Activated CD4-positive, alpha-beta T cell treated with anti-CD3 and anti-CD28 coated beads, Interleukin-2, amount 10 ng/mL, durations not matched to agents 7 days and 5 days (primary cell): Measurements from ENCODE around the gene PGA5. TPM values are rescaled to one million over a fixed set of nuclear protein-coding genes. Genes with fewer than 3 reads are reported as not detected.

Experiments
- CTCF ChIA-PET: fragments of 350-600 bp; sonication (Branson Sonifier 250); formaldehyde crosslinking; loops from one replicate; lab custom pipeline; 2021; ENCODE audit warnings: antibody characterized with exemption; lab: Charles Lee
- POLR2A ChIA-PET: fragments of 350-600 bp; sonication (Branson Sonifier 250); formaldehyde crosslinking; loops from one replicate; lab custom pipeline; 2021; ENCODE audit warnings: antibody characterized with exemption; lab: Charles Lee
- DNase-seq: peaks from one replicate; pipeline ENCODE4 v3.0.0-alpha.2; 2020
- H3K27ac Mint-ChIP-seq: one replicate; pipeline ENCODE4 v1.8.0; 2021; ENCODE audit warnings: mild to moderate bottlenecking, moderate library complexity, mixed read lengths
- H3K27me3 Mint-ChIP-seq: one replicate; pipeline ENCODE4 v1.8.0; 2021; ENCODE audit warnings: mixed read lengths
- H3K36me3 Mint-ChIP-seq: one replicate; pipeline ENCODE4 v1.8.0; 2021; ENCODE audit warnings: low read depth, mixed read lengths
- H3K4me1 Mint-ChIP-seq: one replicate; pipeline ENCODE4 v1.8.0; 2021; ENCODE audit warnings: mixed read lengths
- H3K4me3 Mint-ChIP-seq: one replicate; pipeline ENCODE4 v1.8.0; 2021; ENCODE audit warnings: mild to moderate bottlenecking, moderate library complexity, mixed read lengths
- H3K9me3 Mint-ChIP-seq: one replicate; pipeline ENCODE4 v1.8.0; 2021; ENCODE audit warnings: mixed read lengths
- total RNA-seq, 2 experiments: library from RNA; stranded (reverse); gene quantifications; one replicate each; pipeline ENCODE4 v1.2.3, GENCODE V29; 2021

The PGA5 gene
- total RNA-seq, 2 experiments from 2014 or later: not detected

DNA sequence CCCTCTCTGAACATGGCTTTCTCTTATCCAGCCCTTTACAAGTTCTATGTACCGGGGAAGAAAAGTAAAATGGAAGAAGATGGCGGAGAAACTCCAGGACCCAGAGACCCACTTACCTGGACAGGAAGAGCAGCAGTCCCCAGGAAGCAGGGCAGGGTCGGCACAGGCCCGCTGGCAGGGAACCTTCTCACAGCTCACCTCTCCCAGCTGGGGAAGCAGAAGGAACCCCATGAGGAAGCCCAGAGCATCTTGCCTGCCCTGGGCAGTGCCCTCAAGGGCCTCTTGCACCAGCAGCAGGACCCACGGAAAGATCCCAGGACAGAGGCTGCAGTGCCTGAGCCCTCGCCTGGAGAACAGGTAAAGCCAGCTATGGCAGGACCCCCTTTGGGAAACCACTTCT, 23.4 kb downstream of the PGA5 start:
- no peaks in the 10 kb centered on the region for H3K4me1 Mint-ChIP-seq
- no peak overlapping the region for H3K4me3 Mint-ChIP-seq
- DNase-seq: no peak
- ChIA-PET CTCF (interaction anchor here (1.3 to 1.5 kb wide), 2 partner anchors 10 to 82 kb away, joined by 3 to 4 read pairs; no protein-coding TSS in a partner anchor), POLR2A (interaction anchor here (0.6 kb wide), 1 partner anchor 10 kb away, joined by 5 read pairs; no protein-coding TSS in a partner anchor)
- no peaks in the 10 kb centered on the region for H3K36me3 Mint-ChIP-seq
- no peak overlapping the region for H3K27ac Mint-ChIP-seq
- no peaks in the 10 kb centered on the region for H3K9me3 Mint-ChIP-seq
- H3K27me3 Mint-ChIP-seq: no peaks in the 10 kb centered on the region

- CTCF ChIA-PET: interaction anchor here (1.3 to 1.5 kb wide), 2 partner anchors 10 to 81 kb away, joined by 3 to 4 read pairs; no protein-coding TSS in a partner anchor
- H3K4me3 Mint-ChIP-seq: no peak overlapping the region
Observed at GRCh38 chr11:61264795-61265194, 23.8 kb downstream of the PGA5 start.

DNA sequence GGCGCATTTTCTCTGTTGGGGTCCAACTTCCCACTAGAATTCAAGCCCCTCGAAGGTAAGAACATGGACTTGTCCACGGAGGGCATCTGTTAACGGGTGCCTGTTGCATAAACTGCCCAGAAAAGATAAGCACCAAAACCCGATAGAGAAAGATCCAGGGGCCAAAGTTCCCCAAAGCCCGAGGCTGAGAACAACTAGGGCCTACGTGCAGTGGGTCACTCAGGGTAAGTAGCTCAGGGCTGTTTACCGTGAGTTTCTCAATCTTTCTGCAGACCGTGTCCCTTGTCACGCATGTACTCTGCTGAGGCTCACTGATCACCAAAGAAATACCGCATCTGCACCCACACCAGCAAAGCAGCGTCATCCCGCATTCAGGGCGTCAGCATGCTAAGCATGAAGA, 24.4 kb downstream of the PGA5 start:
- peaks cover 3% of the 10 kb centered on the region for H3K4me1 Mint-ChIP-seq
- no peaks in the 10 kb centered on the region for H3K9me3 Mint-ChIP-seq
- no peaks in the 10 kb centered on the region for H3K27me3 Mint-ChIP-seq
- no peak overlapping the region for H3K27ac Mint-ChIP-seq
- DNase-seq: no peak
- H3K36me3 Mint-ChIP-seq: no peaks in the 10 kb centered on the region
- no peak overlapping the region for H3K4me3 Mint-ChIP-seq
- CTCF ChIA-PET: interaction anchor here (1.3 to 1.5 kb wide), 2 partner anchors 11 to 81 kb away, joined by 3 to 4 read pairs; no protein-coding TSS in a partner anchor
- POLR2A ChIA-PET: no interaction called here

More at GRCh38 chr11:61264795-61265194, 23.8 kb downstream of the PGA5 start:
- no peaks in the 10 kb centered on the region for H3K36me3 Mint-ChIP-seq
- no peaks in the 10 kb centered on the region for H3K27me3 Mint-ChIP-seq
- no peaks in the 10 kb centered on the region for H3K9me3 Mint-ChIP-seq
- DNase-seq: no peak
- no peaks in the 10 kb centered on the region for H3K4me1 Mint-ChIP-seq
- POLR2A ChIA-PET: interaction anchor here (0.6 kb wide), 1 partner anchor 10 kb away, joined by 5 read pairs; no protein-coding TSS in a partner anchor
- no peak overlapping the region for H3K27ac Mint-ChIP-seq

- no peak for DNase-seq
- no peaks in the 10 kb centered on the region for H3K27me3 Mint-ChIP-seq
- no peaks in the 10 kb centered on the region for H3K36me3 Mint-ChIP-seq
- CTCF ChIA-PET: interaction anchor here (0.6 kb wide), 1 partner anchor 13 kb away, joined by 3 read pairs; no protein-coding TSS in a partner anchor
- POLR2A ChIA-PET: no interaction called here
- H3K9me3 Mint-ChIP-seq: no peaks in the 10 kb centered on the region
- no peak overlapping the region for H3K4me3 Mint-ChIP-seq
- no peak overlapping the region for H3K27ac Mint-ChIP-seq
- H3K4me1 Mint-ChIP-seq: peaks cover 7% of the 10 kb centered on the region
Observed at GRCh38 chr11:61266602-61267001, 25.6 kb downstream of the PGA5 start.

DNA sequence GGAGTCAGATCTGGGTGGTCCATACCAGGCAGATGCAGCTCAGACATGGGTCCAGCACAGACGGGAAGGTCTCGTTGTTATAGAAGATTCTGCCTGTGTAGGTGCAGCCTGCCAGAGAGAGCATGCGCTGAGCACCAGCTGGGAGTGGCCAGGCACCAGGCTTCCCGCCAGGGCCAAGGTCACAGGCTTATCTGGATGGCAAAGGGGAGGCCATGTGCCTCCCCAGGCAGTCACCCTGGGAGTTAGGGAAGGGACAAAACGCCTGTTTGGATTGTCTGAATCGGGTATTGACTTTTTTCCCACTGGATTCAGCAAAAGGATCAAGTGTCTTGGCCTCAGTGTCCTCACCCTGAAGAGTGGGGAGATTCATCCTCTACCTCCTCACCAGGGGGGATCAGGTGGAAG, 26.5 kb downstream of the PGA5 start:
- Mint-ChIP-seq H3K27ac (no peak overlapping the region), H3K4me1 (peaks cover 7% of the 10 kb centered on the region), H3K36me3 (no peaks in the 10 kb centered on the region), H3K27me3 (no peaks in the 10 kb centered on the region), H3K4me3 (no peak overlapping the region), H3K9me3 (no peaks in the 10 kb centered on the region)
- CTCF ChIA-PET: no interaction called here
- DNase-seq: no peak
- POLR2A ChIA-PET: no interaction called here

DNA sequence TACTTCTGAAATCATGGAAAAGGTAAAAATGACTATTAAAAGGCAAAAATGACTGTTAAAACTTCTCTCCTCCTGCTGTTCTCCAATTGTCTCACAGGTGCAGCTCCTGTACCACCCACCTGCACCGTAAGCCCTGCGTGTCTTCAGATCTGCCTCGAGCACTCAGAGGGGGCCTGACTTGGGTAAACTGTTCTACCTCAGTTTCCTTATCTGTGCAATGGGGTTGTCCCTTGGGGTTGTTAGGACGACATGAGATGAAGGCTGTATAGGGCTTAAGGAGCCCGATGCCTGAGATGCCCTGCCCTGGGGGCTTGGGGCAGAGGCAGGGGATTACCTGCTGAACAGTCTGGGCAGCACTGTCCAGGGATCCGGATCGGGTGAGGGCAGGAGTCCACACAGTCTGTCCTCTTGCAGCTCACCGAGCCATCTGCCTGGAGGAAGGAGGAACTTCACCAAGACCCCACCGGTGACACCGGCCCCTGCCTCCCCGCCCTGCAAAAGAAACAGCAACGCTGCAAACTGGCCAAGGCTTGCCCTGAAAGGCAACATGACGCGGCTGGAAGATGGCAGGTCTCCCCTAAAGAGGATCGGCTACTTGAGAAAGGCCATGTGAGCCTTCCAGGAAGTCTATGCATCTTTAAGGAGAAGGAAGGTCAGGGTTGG, 27.7 kb downstream of the PGA5 start:
- POLR2A ChIA-PET: interaction anchor here (0.6 kb wide), 1 partner anchor 462 kb away, joined by 4 read pairs; no protein-coding TSS in a partner anchor
- Mint-ChIP-seq H3K9me3 (no peaks in the 10 kb centered on the region), H3K27ac (no peak overlapping the region), H3K36me3 (no peaks in the 10 kb centered on the region), H3K27me3 (no peaks in the 10 kb centered on the region), H3K4me3 (no peak overlapping the region), H3K4me1 (peaks cover 7% of the 10 kb centered on the region)
- CTCF ChIA-PET: interaction anchor here (0.5 to 0.7 kb wide), 2 partner anchors 15 to 17 kb away, joined by 3 to 4 read pairs; no protein-coding TSS in a partner anchor
- DNase-seq: no peak

DNA sequence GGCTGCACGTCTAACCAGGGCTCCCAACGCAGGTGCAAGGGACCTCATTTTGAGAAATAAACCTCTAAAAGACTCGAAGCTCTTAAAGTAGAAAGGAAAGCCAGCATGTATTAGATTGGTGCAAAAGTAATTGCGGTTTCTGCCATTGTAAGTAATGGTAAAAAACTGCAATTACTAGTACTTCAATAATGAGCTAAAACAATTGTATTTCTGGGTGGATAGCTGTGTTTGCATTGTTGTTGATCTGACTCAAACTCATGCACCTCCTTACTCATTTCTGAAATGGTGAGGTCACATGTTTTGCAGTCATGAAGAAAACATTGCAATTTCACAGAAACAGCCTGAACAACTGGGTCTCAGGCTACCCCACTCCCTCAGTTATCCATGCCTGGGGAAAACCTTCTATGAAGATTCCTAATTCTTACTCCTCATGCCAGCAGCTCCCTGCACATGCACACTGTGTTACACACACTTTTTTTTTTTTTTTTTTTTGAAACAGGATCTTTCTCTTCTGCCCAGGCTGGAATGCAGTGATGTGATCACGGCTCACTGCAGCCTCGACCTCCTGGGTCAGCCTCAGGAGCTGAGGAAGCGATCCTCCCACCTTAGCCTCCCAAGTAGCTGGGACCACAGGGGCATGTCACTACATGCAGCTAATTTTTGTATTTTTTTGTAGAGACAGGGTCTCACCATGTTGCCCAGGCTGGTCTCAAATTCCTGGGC, 29.5 kb downstream of the PGA5 start:
- ChIA-PET CTCF (interaction anchor here (0.6 to 1.6 kb wide), 9 partner anchors 10 to 440 kb away, joined by 3 to 5 read pairs (median 3); partner anchors contain the start of genes DDB1, TKFC and VWCE), POLR2A (no interaction called here)
- no peak for DNase-seq
- Mint-ChIP-seq H3K27me3 (no peaks in the 10 kb centered on the region), H3K36me3 (no peaks in the 10 kb centered on the region), H3K4me1 (peaks cover 7% of the 10 kb centered on the region), H3K27ac (peak overlapping the region; percentile 59), H3K9me3 (no peaks in the 10 kb centered on the region), H3K4me3 (no peak overlapping the region)

- no peaks in the 10 kb centered on the region for H3K27me3 Mint-ChIP-seq
- H3K27ac Mint-ChIP-seq: no peak overlapping the region
- DNase-seq: no peak
- H3K9me3 Mint-ChIP-seq: no peaks in the 10 kb centered on the region
- ChIA-PET POLR2A (no interaction called here), CTCF (no interaction called here)
- H3K4me3 Mint-ChIP-seq: no peak overlapping the region
- no peaks in the 10 kb centered on the region for H3K36me3 Mint-ChIP-seq
- peaks cover 7% of the 10 kb centered on the region for H3K4me1 Mint-ChIP-seq
Observed at GRCh38 chr11:61272731-61273130, 31.8 kb downstream of the PGA5 start.

GRCh38 chr11:61273178-61274078, 32.5 kb downstream of the PGA5 start:
- Mint-ChIP-seq H3K4me3 (no peak overlapping the region), H3K27ac (no peak overlapping the region), H3K9me3 (no peaks in the 10 kb centered on the region), H3K36me3 (no peaks in the 10 kb centered on the region), H3K27me3 (no peaks in the 10 kb centered on the region), H3K4me1 (peaks cover 7% of the 10 kb centered on the region)
- DNase-seq: no peak
- CTCF ChIA-PET: interaction anchor here (0.6 to 1.3 kb wide), 2 partner anchors 54 to 162 kb away, joined by 3 read pairs; no protein-coding TSS in a partner anchor
- POLR2A ChIA-PET: no interaction called here

GRCh38 chr11:61274084-61274483, 33.1 kb downstream of the PGA5 start:
- H3K27me3 Mint-ChIP-seq: no peaks in the 10 kb centered on the region
- no peaks in the 10 kb centered on the region for H3K9me3 Mint-ChIP-seq
- H3K27ac Mint-ChIP-seq: no peak overlapping the region
- CTCF ChIA-PET: interaction anchor here (0.6 to 1.3 kb wide), 2 partner anchors 54 to 162 kb away, joined by 3 read pairs; no protein-coding TSS in a partner anchor
- DNase-seq: no peak
- no peak overlapping the region for H3K4me3 Mint-ChIP-seq
- H3K36me3 Mint-ChIP-seq: no peaks in the 10 kb centered on the region
- POLR2A ChIA-PET: no interaction called here
- peaks cover 7% of the 10 kb centered on the region for H3K4me1 Mint-ChIP-seq

DNA sequence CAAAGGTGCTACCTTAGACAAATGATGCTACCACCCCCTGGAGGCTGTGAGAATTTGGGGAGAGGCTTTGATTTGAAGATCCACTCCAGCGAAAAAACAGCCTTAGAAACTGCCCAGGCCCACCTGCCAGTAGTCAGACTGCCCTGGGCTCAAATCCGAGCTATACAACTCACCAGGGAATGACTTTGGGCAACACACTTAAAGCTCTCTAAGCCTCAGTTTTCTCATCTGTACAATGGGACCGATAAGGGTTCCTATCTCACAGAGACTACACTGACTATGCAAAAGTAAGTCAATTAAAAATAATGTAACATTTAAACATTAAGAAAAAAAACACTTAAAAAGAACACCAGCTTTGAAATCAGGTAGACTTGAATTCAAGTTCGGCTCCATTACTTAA, 34.2 kb downstream of the PGA5 start:
- DNase-seq: no peak
- H3K36me3 Mint-ChIP-seq: no peaks in the 10 kb centered on the region
- no peak overlapping the region for H3K4me3 Mint-ChIP-seq
- ChIA-PET POLR2A (no interaction called here), CTCF (no interaction called here)
- H3K9me3 Mint-ChIP-seq: no peaks in the 10 kb centered on the region
- H3K27me3 Mint-ChIP-seq: no peaks in the 10 kb centered on the region
- H3K27ac Mint-ChIP-seq: no peak overlapping the region
- H3K4me1 Mint-ChIP-seq: peaks cover 6% of the 10 kb centered on the region
